ENCODE results near the gene GEMIN4. TPM values are rescaled to one million over a fixed set of nuclear protein-coding genes. Genes with fewer than 3 reads are reported as not detected.
"Not testable (repeated sequence)": the region's sequence is repeated elsewhere in the genome, so short reads cannot be mapped to it uniquely, and the experiment has no call there.

Gene GEMIN4
- total RNA-seq, 1 donor from 2014 or later = 30.5 TPM

DNA sequence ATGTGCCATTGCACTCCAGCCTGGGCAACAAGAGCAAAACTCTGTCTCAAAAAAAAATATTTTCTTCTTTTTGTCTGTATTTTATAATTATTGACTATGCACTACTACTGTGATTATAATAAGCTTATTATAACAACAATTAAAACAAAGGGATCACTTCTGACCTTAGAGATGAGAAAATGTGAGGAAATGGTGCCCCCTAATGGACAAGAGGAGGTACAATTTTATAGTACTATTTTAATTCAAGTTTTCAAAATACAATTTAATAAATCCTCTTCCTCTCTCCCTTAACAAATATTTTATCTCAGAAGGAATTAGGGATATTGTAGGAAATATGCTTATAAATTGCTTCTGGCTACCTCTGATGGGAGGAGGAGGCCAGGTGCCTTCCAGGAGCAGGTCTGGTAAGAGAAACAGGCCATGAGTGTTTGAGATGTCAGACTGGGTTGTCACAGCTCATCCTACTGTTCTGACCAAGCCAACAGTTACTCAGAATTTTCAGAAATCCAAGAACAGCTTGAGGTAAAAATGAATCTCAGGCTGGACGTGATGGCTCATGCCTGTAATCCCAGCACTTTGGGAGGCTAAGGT lies 51.5 kb downstream of the GEMIN4 start:
- H3K27me3 Mint-ChIP-seq = no peaks in the 10 kb centered on the region
- no peak overlapping the region for H3K4me3 Mint-ChIP-seq
- peak; percentile 61 for TF ChIP-seq CTCF (IDR thresholded peaks at IDR 0.05)
- CTCF ChIA-PET = interaction anchor here (0.7 to 5.5 kb wide), 12 partner anchors 10 to 556 kb away, joined by 3 to 86 read pairs (median 4); partner anchors contain the start of genes GEMIN4, NXN and TIMM22
- intact Hi-C loops (cut with micrococcal nuclease) = loop anchor here (1.0 to 5.0 kb wide), 3 partner anchors 52 to 558 kb away; partner anchors contain the start of gene GEMIN4
- ATAC-seq (ENCODE audit: low read depth) (no peak), DNase-seq (no peak)
- POLR2A ChIA-PET = interaction anchor here (0.7 to 1.3 kb wide), 3 partner anchors 82 to 288 kb away, joined by 3 to 7 read pairs (median 5); partner anchors contain the start of genes GLOD4 and MRM3
- H3K9me3 Mint-ChIP-seq = no peaks in the 10 kb centered on the region
- H3K4me1 Mint-ChIP-seq = no peaks in the 10 kb centered on the region
- peaks cover 44% of the 10 kb centered on the region for H3K36me3 Mint-ChIP-seq (ENCODE audit: low read depth)
- no peak overlapping the region for H3K27ac Mint-ChIP-seq

- CTCF ChIA-PET = interaction anchor here (0.9 to 5.5 kb wide), 8 partner anchors 9 to 555 kb away, joined by 3 to 86 read pairs (median 5); partner anchors contain the start of gene NXN
- POLR2A ChIA-PET = no interaction called here
- TF ChIP-seq CTCF (IDR thresholded peaks at IDR 0.05) = no peak
- Mint-ChIP-seq H3K4me1 (no peaks in the 10 kb centered on the region), H3K4me3 (no peak overlapping the region), H3K9me3 (no peaks in the 10 kb centered on the region), H3K27ac (no peak overlapping the region), H3K36me3 (ENCODE audit: low read depth) (peaks cover 53% of the 10 kb centered on the region), H3K27me3 (no peaks in the 10 kb centered on the region)
- intact Hi-C loops (cut with micrococcal nuclease) = no loop called here
- DNase-seq (no peak), ATAC-seq (ENCODE audit: low read depth) (no peak)
Measured at GRCh38 chr17:699345-699744, 52.7 kb downstream of the GEMIN4 start.

DNA sequence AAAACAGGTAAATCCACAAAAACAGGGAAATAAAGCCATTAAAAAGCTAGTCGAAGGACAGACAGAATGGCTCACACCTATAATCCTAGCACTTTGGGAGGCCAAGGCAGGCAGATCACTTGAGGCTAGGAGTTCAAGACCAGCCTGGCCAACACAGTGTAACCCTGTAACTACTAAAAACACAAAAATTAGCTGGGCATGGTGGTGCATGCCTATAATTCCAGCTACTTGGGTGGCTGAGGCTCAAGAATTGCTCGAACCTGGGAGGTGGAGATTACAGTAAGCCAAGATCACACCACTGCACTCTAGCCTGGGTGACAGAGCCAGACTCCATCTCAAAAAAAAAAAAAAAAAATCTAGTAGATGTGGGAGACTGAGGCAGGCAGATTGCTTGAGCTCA lies 54.0 kb downstream of the GEMIN4 start:
- H3K4me1 Mint-ChIP-seq; intact Hi-C loops (cut with micrococcal nuclease); H3K27me3 Mint-ChIP-seq; H3K4me3 Mint-ChIP-seq; H3K9me3 Mint-ChIP-seq; H3K27ac Mint-ChIP-seq; POLR2A ChIA-PET; ATAC-seq (ENCODE audit: low read depth); DNase-seq: not testable (repeated sequence)
- CTCF ChIA-PET = interaction anchor here (5.5 kb wide), 1 partner anchor 287 kb away, joined by 86 read pairs; a partner anchor contains a TSS
- peaks cover 51% of the 10 kb centered on the region for H3K36me3 Mint-ChIP-seq (ENCODE audit: low read depth)

DNA sequence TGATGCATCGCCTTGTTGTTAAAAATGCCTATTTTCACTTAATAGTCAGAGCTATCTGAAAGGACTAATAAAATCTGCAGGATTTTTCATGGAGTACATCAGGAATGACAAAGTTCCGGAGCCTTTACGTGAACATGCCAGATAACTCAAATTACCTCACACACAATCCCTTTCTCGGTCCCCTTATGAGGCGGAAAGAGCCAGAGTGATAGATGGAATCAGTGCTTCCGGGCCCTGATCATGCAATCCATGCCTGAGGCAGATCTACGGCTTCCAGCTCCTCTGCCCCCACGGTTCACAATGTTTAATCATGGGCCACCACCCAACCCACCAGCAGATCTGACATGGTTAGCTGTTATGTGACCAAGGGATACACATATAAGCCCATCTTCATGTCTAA lies 54.4 kb downstream of the GEMIN4 start:
- no peak for ATAC-seq (ENCODE audit: low read depth)
- Mint-ChIP-seq H3K27ac (no peak overlapping the region), H3K36me3 (ENCODE audit: low read depth) (peaks cover 49% of the 10 kb centered on the region), H3K27me3 (no peaks in the 10 kb centered on the region), H3K4me3 (no peak overlapping the region), H3K4me1 (no peaks in the 10 kb centered on the region), H3K9me3 (no peaks in the 10 kb centered on the region)
- DNase-seq = no peak
- CTCF ChIA-PET = interaction anchor here (1.0 kb wide), 1 partner anchor 285 kb away, joined by 5 read pairs; no protein-coding TSS in a partner anchor
- POLR2A ChIA-PET = no interaction called here
- TF ChIP-seq CTCF (IDR thresholded peaks at IDR 0.05) = no peak
- intact Hi-C loops (cut with micrococcal nuclease) = no loop called here

DNA sequence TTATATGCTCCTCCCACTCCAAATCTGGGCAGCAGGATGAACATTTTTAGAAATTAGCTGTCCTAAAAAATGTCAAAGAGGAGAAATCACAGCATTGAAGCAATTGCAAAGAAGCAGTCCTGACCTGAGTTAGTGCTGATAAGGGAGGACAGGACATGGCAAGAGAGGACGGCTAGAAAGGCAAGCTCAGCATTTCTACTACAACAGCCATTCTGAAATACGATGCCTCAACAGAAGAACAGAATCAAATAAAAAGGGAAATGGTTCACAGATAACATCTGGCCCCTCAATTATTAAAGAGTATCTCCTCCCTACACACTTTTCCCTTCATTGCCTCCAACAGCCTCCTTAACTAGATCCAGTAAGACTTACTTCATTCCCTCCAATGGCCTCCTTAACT lies 55.7 kb downstream of the GEMIN4 start:
- ChIA-PET CTCF (interaction anchor here (1.3 kb wide), 1 partner anchor 284 kb away, joined by 3 read pairs; no protein-coding TSS in a partner anchor), POLR2A (no interaction called here)
- Mint-ChIP-seq H3K36me3 (ENCODE audit: low read depth) (peaks cover 55% of the 10 kb centered on the region), H3K9me3 (no peaks in the 10 kb centered on the region), H3K4me3 (no peak overlapping the region), H3K27me3 (no peaks in the 10 kb centered on the region), H3K4me1 (no peaks in the 10 kb centered on the region), H3K27ac (no peak overlapping the region)
- ATAC-seq (ENCODE audit: low read depth) (no peak), DNase-seq (no peak)
- intact Hi-C loops (cut with micrococcal nuclease) = no loop called here
- no peak for TF ChIP-seq CTCF (IDR thresholded peaks at IDR 0.05)

Other genes starting within 250 kb of the GEMIN4 start
- 90.1 and 97.8 TPM in 2 replicates for gene VPS53, start 37.4 kb downstream of the GEMIN4 start, total RNA-seq
- gene TLCD3A, start 19.7 kb downstream of the GEMIN4 start, total RNA-seq = 2.8 and 3.1 TPM in 2 replicates
- gene GLOD4, start 30.0 kb upstream of the GEMIN4 start, total RNA-seq = 51.4 and 51.9 TPM in 2 replicates
- gene MRM3, start 30.1 kb upstream of the GEMIN4 start, total RNA-seq = 23.3 and 26.3 TPM in 2 replicates
- 0.15 and 0.22 TPM in 2 replicates for gene NXN, start 227.5 kb upstream of the GEMIN4 start, total RNA-seq
- gene TIMM22, start 244.9 kb upstream of the GEMIN4 start, total RNA-seq = 10.7 and 11.1 TPM in 2 replicates